Measurements from ENCODE around the gene DGCR6L.
"Not testable (repeated sequence)": the region's sequence is repeated elsewhere in the genome, so short reads cannot be mapped to it uniquely, and the experiment has no call there.

DNA sequence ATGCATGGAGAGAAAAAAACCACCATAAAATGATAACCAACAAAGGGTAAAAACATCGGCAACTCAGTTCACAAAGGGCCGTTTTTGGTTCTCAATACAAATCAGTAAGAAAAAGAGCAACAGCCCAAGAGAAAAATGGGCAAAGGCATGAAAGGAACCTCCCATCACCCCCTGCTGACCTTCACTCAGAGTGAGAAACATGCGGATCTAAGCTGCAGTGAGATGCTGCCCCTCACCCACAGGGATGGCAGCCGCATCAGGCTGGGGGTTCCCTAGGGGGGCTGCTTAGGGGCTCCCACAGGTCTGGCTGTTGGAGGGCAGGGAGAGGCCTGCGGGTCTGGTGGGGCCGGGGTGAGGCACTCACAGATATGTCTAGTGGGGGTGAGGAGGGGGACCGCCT is 44.5 kb downstream of the DGCR6L start:
- TF ChIP-seq TAF1 (IDR thresholded peaks at IDR 0.05; ENCODE audit: borderline replicate concordance, low read depth, low read length); POLR2A (IDR thresholded peaks at IDR 0.05; ENCODE audit: low read depth, low read length): not testable (repeated sequence)
